GM20431 (cell line): ENCODE data around the gene CAPRIN1.

ENCODE experiments used
- in situ Hi-C: fragments of 300-500 bp; cut with MseI, MboI; formaldehyde crosslinking; loops from one replicate; pipeline ENCODE4 v1.15.0; 2020; ENCODE audit warnings: low sequenced_read_pairs; ENCODE audit not compliant: unreplicated experiment

The CAPRIN1 gene

GRCh38 chr11:34135439-34135838 lies 83.9 kb downstream of the CAPRIN1 start:
- in situ Hi-C loops: no loop called here

GRCh38 chr11:34136420-34136819 lies 84.9 kb downstream of the CAPRIN1 start:
- in situ Hi-C loops: no loop called here

GRCh38 chr11:34139346-34139745 lies 87.8 kb downstream of the CAPRIN1 start:
- in situ Hi-C loops: no loop called here

GRCh38 chr11:34140149-34140548 lies 88.6 kb downstream of the CAPRIN1 start:
- in situ Hi-C loops: no loop called here

- in situ Hi-C loops: no loop called here
Observed at GRCh38 chr11:34143048-34143447, 91.5 kb downstream of the CAPRIN1 start.

GRCh38 chr11:34145073-34145472 lies 93.5 kb downstream of the CAPRIN1 start:
- in situ Hi-C loops: no loop called here

GRCh38 chr11:34145847-34146381 lies 94.4 kb downstream of the CAPRIN1 start:
- in situ Hi-C loops: no loop called here

- in situ Hi-C loops: no loop called here
Observed at GRCh38 chr11:34146411-34146810, 94.9 kb downstream of the CAPRIN1 start.

GRCh38 chr11:34146866-34147265 lies 95.3 kb downstream of the CAPRIN1 start:
- in situ Hi-C loops: no loop called here

- in situ Hi-C loops: no loop called here
Observed at GRCh38 chr11:34147581-34147980, 96.0 kb downstream of the CAPRIN1 start.

GRCh38 chr11:34148504-34149165 lies 97.1 kb downstream of the CAPRIN1 start:
- in situ Hi-C loops: no loop called here

GRCh38 chr11:34149274-34149673 lies 97.7 kb downstream of the CAPRIN1 start:
- in situ Hi-C loops: no loop called here

- in situ Hi-C loops: loop anchor here (25.0 kb wide), 2 partner anchors 287 to 338 kb away; no protein-coding TSS in a partner anchor
Observed at GRCh38 chr11:34149786-34150185, 98.3 kb downstream of the CAPRIN1 start.

GRCh38 chr11:34150494-34151151 lies 99.1 kb downstream of the CAPRIN1 start:
- in situ Hi-C loops: loop anchor here (25.0 kb wide), 2 partner anchors 288 to 337 kb away; no protein-coding TSS in a partner anchor
